G401.6 (cell line): ENCODE results near the gene CPXM2.

Source experiments
- FAIRE-seq: peaks from 2 replicates; lab custom pipeline; 2012; peaks lifted over from hg19 to GRCh38; lab: Jason Lieb, UNC

The CPXM2 gene

GRCh38 chr10:123847686-123848432 lies 43.7 kb downstream of the CPXM2 start:
- no peak for FAIRE-seq

GRCh38 chr10:123843835-123844234 lies 47.8 kb downstream of the CPXM2 start:
- no peak for FAIRE-seq

- FAIRE-seq, result no peak
Observed at GRCh38 chr10:123842692-123843385, 48.8 kb downstream of the CPXM2 start.

GRCh38 chr10:123841560-123841959 lies 50.0 kb downstream of the CPXM2 start:
- FAIRE-seq, result no peak

- no peak for FAIRE-seq
Observed at GRCh38 chr10:123841115-123841514, 50.5 kb downstream of the CPXM2 start.

GRCh38 chr10:123840714-123841113 lies 50.9 kb downstream of the CPXM2 start:
- no peak for FAIRE-seq

- no peak for FAIRE-seq
Observed at GRCh38 chr10:123838596-123839310, 52.9 kb downstream of the CPXM2 start.

GRCh38 chr10:123837756-123838155 lies 53.9 kb downstream of the CPXM2 start:
- FAIRE-seq, result no peak

- FAIRE-seq, result no peak
Observed at GRCh38 chr10:123836418-123837145, 55.0 kb downstream of the CPXM2 start.

- FAIRE-seq, result no peak
Observed at GRCh38 chr10:123835575-123835974, 56.0 kb downstream of the CPXM2 start.

- FAIRE-seq, result no peak
Observed at GRCh38 chr10:123833170-123833850, 58.3 kb downstream of the CPXM2 start.

GRCh38 chr10:123831259-123831658 lies 60.3 kb downstream of the CPXM2 start:
- FAIRE-seq, result no peak

GRCh38 chr10:123821136-123821535 lies 70.5 kb downstream of the CPXM2 start:
- FAIRE-seq, result no peak

GRCh38 chr10:123809632-123810031 lies 82.0 kb downstream of the CPXM2 start:
- no peak for FAIRE-seq

- FAIRE-seq, result no peak
Observed at GRCh38 chr10:123808906-123809305, 82.7 kb downstream of the CPXM2 start.

GRCh38 chr10:123808286-123808685 lies 83.3 kb downstream of the CPXM2 start:
- FAIRE-seq, result no peak

- FAIRE-seq, result no peak
Observed at GRCh38 chr10:123807444-123808035, 84.1 kb downstream of the CPXM2 start.

- FAIRE-seq, result no peak
Observed at GRCh38 chr10:123804716-123805115, 86.9 kb downstream of the CPXM2 start.

- no peak for FAIRE-seq
Observed at GRCh38 chr10:123800821-123801220, 90.8 kb downstream of the CPXM2 start.

- no peak for FAIRE-seq
Observed at GRCh38 chr10:123800289-123800688, 91.3 kb downstream of the CPXM2 start.

- FAIRE-seq, result no peak
Observed at GRCh38 chr10:123798856-123799255, 92.8 kb downstream of the CPXM2 start.

GRCh38 chr10:123797813-123798212 lies 93.8 kb downstream of the CPXM2 start:
- no peak for FAIRE-seq
